Activated CD4-positive, CD25-positive, alpha-beta regulatory T cell (primary cell): ENCODE measurements around the gene PCP2.

Experiments
- DNase-seq, 4 experiments: peaks; one replicate each; lab custom pipeline; 2025; lab: John Stamatoyannopoulos, UW

The PCP2 gene

GRCh38 chr19:7638802-7639465 lies 5.4 kb upstream of the PCP2 start:
- DNase-seq = no peak

GRCh38 chr19:7637374-7638256 lies 4.1 kb upstream of the PCP2 start:
- DNase-seq = no peak

GRCh38 chr19:7636691-7637373 lies 3.3 kb upstream of the PCP2 start, which contains the start of gene STXBP2:
Gene STXBP2, plus strand, starts transcription at chr19:7637110. Its CDS starts 40 bp downstream, at chr19:7637150.
- peak; percentile 86 to 92 (median 88) for DNase-seq

- no peak for DNase-seq
These were observed 2.8 kb upstream of the PCP2 start for GRCh38 chr19:7636317-7636690.

- DNase-seq = no peak
These were observed 2.2 kb upstream of the PCP2 start for GRCh38 chr19:7635670-7636069.

- no peak for DNase-seq
These were observed 947 bp downstream of the PCP2 start for GRCh38 chr19:7632340-7633203.

- no peak for DNase-seq
These were observed 1.9 kb downstream of the PCP2 start for GRCh38 chr19:7631577-7631976.

- peak; percentile 85 to 91 (median 87) for DNase-seq
These were observed 4.0 kb downstream of the PCP2 start, which contains the start of the genes PET100 and XAB2 for GRCh38 chr19:7629347-7630054. Gene PET100, plus strand, starts transcription at chr19:7629793. Its CDS starts 41 bp downstream, at chr19:7629834. Gene XAB2, minus strand, starts transcription at chr19:7629545. Its CDS starts 18 bp downstream, at chr19:7629527.

GRCh38 chr19:7628589-7629311 lies 4.8 kb downstream of the PCP2 start:
- no peak for DNase-seq

GRCh38 chr19:7627166-7627565 lies 6.4 kb downstream of the PCP2 start:
- no peak for DNase-seq

- no peak for DNase-seq
These were observed 7.7 kb downstream of the PCP2 start for GRCh38 chr19:7625763-7626372.

GRCh38 chr19:7624810-7625209 lies 8.7 kb downstream of the PCP2 start:
- no peak for DNase-seq

GRCh38 chr19:7623725-7624603 lies 9.6 kb downstream of the PCP2 start:
- no peak for DNase-seq

GRCh38 chr19:7622933-7623685 lies 10.4 kb downstream of the PCP2 start:
- DNase-seq = no peak

- DNase-seq = no peak
These were observed 12.8 kb downstream of the PCP2 start for GRCh38 chr19:7620442-7621412.

- no peak for DNase-seq
These were observed 13.7 kb downstream of the PCP2 start for GRCh38 chr19:7619671-7620441.
